AG04450 (cell line): ENCODE measurements around the gene SLC25A12. TPM values are rescaled to one million over a fixed set of nuclear protein-coding genes. Genes with fewer than 3 reads are reported as not detected.
A peak's percentile ranks its signal among the peaks of the same experiment; 100 is the strongest.

ENCODE experiments used
- CTCF ChIA-PET: fragments of 300-600, 350-600 bp; formaldehyde crosslinking; extraction: SDS; loops from one replicate; lab custom pipeline; 2022; ENCODE audit warnings: antibody characterized with exemption, inconsistent platforms; lab: Charles Lee
- POLR2A ChIA-PET: fragments of 350-600 bp; formaldehyde crosslinking; extraction: SDS; loops from one replicate; lab custom pipeline; 2021; ENCODE audit warnings: antibody characterized with exemption, inconsistent platforms; lab: Yijun Ruan, JAX
- DNase-seq: peaks from one replicate; pipeline ENCODE4 v3.0.0-alpha.2; 2011; ENCODE audit warnings: low read depth, low spot score
- H3K27ac ChIP-seq: one replicate; pipeline ENCODE4 v1.5.1; 2012; ENCODE audit warnings: low read depth, low read length, control low read depth
- H3K27me3 ChIP-seq: one replicate; pipeline ENCODE4 v1.6.0; 2012; ENCODE audit warnings: low read length; ENCODE audit not compliant: control insufficient read depth, insufficient read depth
- H3K4me3 ChIP-seq: 2 replicates; pipeline ENCODE4 v1.5.1; 2011; ENCODE audit warnings: mild to moderate bottlenecking, low read depth, low read length, control low read depth
- H3K9me3 ChIP-seq: 2 replicates; pipeline ENCODE4 v1.5.1; 2012; ENCODE audit warnings: low read length; ENCODE audit not compliant: control insufficient read depth, insufficient read depth
- CTCF ChIP-seq: IDR thresholded peaks from 2 replicates; pipeline ENCODE4 v1.5.1; 2011; ENCODE audit warnings: low read depth, low read length, control low read depth, inconsistent platforms
- polyA plus RNA-seq: library from polyadenylated mRNA; depleted of rRNA; stranded (reverse); fragments of >200 nt; gene quantifications from 2 replicates; pipeline ENCODE4 v1.2.3, GENCODE V29; 2011

SLC25A12 gene
- polyA plus RNA-seq, 1 experiment = 27.3 TPM

DNA sequence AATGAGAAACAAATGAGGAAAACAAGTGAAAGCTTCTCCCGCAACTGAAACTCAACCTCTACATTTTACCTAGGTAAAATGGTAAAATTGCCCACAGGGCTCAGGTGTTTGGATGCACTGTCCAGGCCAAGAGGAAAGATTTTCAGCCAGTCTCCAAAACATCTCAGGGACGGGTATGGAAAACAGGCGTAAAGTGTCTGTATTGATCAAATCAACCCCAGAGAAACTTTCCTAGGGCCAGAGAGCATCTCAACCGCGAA is 27.9 kb upstream of the SLC25A12 start:
- no peak for TF ChIP-seq CTCF
- H3K27ac ChIP-seq = no peak overlapping the region
- no peaks in the 10 kb centered on the region for H3K27me3 ChIP-seq
- no peaks in the 10 kb centered on the region for H3K9me3 ChIP-seq
- POLR2A ChIA-PET = interaction anchor here (0.8 to 1.3 kb wide), 4 partner anchors 8 to 163 kb away, joined by 3 to 9 read pairs (median 3); partner anchors contain the start of genes DLX1 and SLC25A12
- CTCF ChIA-PET = interaction anchor here (0.6 kb wide), 1 partner anchor 27 kb away, joined by 3 read pairs; no protein-coding TSS in a partner anchor
- no peak for DNase-seq
- peak overlapping the region; percentile 58 for H3K4me3 ChIP-seq

DNA sequence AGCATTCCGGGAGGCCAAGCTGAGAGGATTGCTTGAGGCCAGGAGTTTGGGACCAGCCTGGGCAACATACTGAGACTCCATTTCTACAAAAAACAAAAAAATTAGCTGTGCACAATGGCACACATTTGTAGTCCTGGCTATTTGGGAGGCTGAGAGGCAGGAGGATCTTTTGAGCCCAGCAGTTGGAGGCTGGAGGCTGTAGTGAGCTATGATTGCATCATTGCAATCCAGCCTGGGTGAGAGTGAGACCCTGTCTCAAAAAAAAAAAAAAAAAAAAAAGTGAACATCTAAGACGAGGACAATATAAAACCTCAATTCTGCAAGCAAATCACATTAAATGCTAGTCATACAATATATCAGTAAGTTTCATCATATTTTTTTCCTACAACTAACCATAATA is 25.4 kb upstream of the SLC25A12 start:
- no peaks in the 10 kb centered on the region for H3K27me3 ChIP-seq
- no peak overlapping the region for H3K4me3 ChIP-seq
- H3K27ac ChIP-seq = no peak overlapping the region
- POLR2A ChIA-PET = no interaction called here
- CTCF ChIA-PET = no interaction called here
- DNase-seq = no peak
- no peak for TF ChIP-seq CTCF
- no peaks in the 10 kb centered on the region for H3K9me3 ChIP-seq

DNA sequence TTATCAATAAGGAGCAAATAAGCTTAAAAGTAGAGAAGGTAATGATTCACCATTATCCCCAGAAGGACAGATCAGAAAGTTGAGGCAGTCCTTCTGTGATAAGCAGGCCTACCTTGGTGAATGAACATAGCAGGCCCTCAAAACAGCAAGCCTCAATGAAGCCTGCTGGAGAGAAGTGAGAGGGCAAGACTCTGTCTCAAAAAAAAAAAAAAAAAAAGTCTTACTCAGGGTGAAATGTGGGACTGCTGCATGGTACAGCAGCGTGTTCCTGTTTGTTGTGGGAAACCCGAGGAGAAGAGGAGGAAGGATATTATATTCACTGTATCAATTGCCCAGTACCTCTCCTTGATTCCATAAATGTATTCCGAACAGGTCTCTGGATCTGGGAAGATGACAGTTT is 19.5 kb upstream of the SLC25A12 start:
- Histone ChIP-seq H3K4me3 (no peak overlapping the region), H3K27me3 (no peaks in the 10 kb centered on the region), H3K27ac (no peak overlapping the region), H3K9me3 (no peaks in the 10 kb centered on the region)
- ChIA-PET CTCF (no interaction called here), POLR2A (interaction anchor here (0.7 kb wide), 1 partner anchor 9 kb away, joined by 3 read pairs; the partner anchor contains the start of gene HAT1)
- TF ChIP-seq CTCF = no peak
- DNase-seq = no peak

GRCh38 chr2:171910494-171910893 is 16.4 kb upstream of the SLC25A12 start:
- Histone ChIP-seq H3K4me3 (no peak overlapping the region), H3K27ac (no peak overlapping the region), H3K9me3 (no peaks in the 10 kb centered on the region), H3K27me3 (no peaks in the 10 kb centered on the region)
- POLR2A ChIA-PET = no interaction called here
- CTCF ChIA-PET = no interaction called here
- DNase-seq = no peak
- TF ChIP-seq CTCF = no peak

- H3K4me3 ChIP-seq = no peak overlapping the region
- ChIA-PET POLR2A (no interaction called here), CTCF (no interaction called here)
- no peak for TF ChIP-seq CTCF
- H3K9me3 ChIP-seq = no peaks in the 10 kb centered on the region
- no peaks in the 10 kb centered on the region for H3K27me3 ChIP-seq
- no peak overlapping the region for H3K27ac ChIP-seq
- no peak for DNase-seq
These were observed 15.2 kb upstream of the SLC25A12 start for GRCh38 chr2:171909266-171909665.
